H1 (cell line): ENCODE measurements around the gene JPH3. TPM values are rescaled to one million over a fixed set of nuclear protein-coding genes. Genes with fewer than 3 reads are reported as not detected.

Experiments used
- CTCF ChIA-PET: fragments of 300-600 bp; sonication (Branson Sonifier 250); formaldehyde crosslinking; loops from one replicate; lab custom pipeline; 2021; ENCODE audit not compliant: partially characterized antibody; lab: Charles Lee
- POLR2A ChIA-PET: fragments of 300-600 bp; sonication (Branson Sonifier 250); formaldehyde crosslinking; loops from one replicate; lab custom pipeline; 2021; ENCODE audit warnings: inconsistent platforms; ENCODE audit not compliant: partially characterized antibody; lab: Charles Lee
- DNase-seq, 2 experiments: peaks; one replicate each; pipeline versions ENCODE4 v3.0.0 to v3.0.0-alpha.2; 2010 to 2022; ENCODE audit warnings: low spot score in 2 of 2, low read depth in 1 of 2, mixed read lengths in 1 of 2
- FAIRE-seq: peaks from 2 replicates; lab custom pipeline; 2011; peaks lifted over from hg19 to GRCh38; lab: Jason Lieb, UNC
- H2AFZ ChIP-seq: 2 replicates; pipeline ENCODE4 v1.8.1; 2012; ENCODE audit warnings: low read length, inconsistent platforms
- H2AK5ac ChIP-seq: 2 replicates; pipeline ENCODE4 v1.6.1; 2013; ENCODE audit warnings: low read depth, low read length
- H2BK120ac ChIP-seq: replicated peaks from 2 replicates; pipeline ENCODE3; 2013; ENCODE audit warnings: low read depth, low read length, inconsistent platforms
- H2BK12ac ChIP-seq: 2 replicates; pipeline ENCODE4 v1.6.1; 2013; ENCODE audit warnings: low read depth, low read length
- H2BK15ac ChIP-seq: 2 replicates; pipeline ENCODE4 v1.6.1; 2013; ENCODE audit warnings: low read length
- H2BK20ac ChIP-seq: 2 replicates; pipeline ENCODE4 v1.6.1; 2013; ENCODE audit warnings: low read length
- H2BK5ac ChIP-seq: 2 replicates; pipeline ENCODE4 v1.6.1; 2013; ENCODE audit warnings: low read depth, low read length
- H3K14ac ChIP-seq: 2 replicates; pipeline ENCODE4 v1.6.1; 2013; ENCODE audit warnings: inconsistent platforms; ENCODE audit not compliant: insufficient read length
- H3K18ac ChIP-seq: 2 replicates; pipeline ENCODE4 v1.6.1; 2013; ENCODE audit warnings: low read length; ENCODE audit errors: extremely low read depth
- H3K23ac ChIP-seq: 2 replicates; pipeline ENCODE4 v1.6.1; 2013; ENCODE audit warnings: inconsistent platforms; ENCODE audit not compliant: insufficient read length
- H3K23me2 ChIP-seq: 2 replicates; pipeline ENCODE4 v1.6.1; 2013; ENCODE audit warnings: low read depth, low read length
- H3K27ac ChIP-seq: 2 replicates; pipeline ENCODE4 v1.6.1; 2011; ENCODE audit warnings: low read depth, low read length, inconsistent platforms
- H3K27me3 ChIP-seq, 4 experiments: replicated peaks in 1 of 4; 1 replicate in 1 of 4; 2 replicates in 3 of 4; pipeline versions ENCODE4 v1.6.1 to v1.8.1; 2011 to 2013; ENCODE audit warnings: low read length in 3 of 4, mild to moderate bottlenecking in 3 of 4, inconsistent platforms in 2 of 4, mixed read lengths in 2 of 4, moderate library complexity in 1 of 4; ENCODE audit not compliant: control insufficient read depth in 3 of 4, insufficient read depth in 3 of 4; ENCODE audit errors: extremely low read depth in 1 of 4
- H3K36me3 ChIP-seq, 4 experiments: 2 replicates each; pipeline versions ENCODE4 v1.6.1 to v1.8.1; 2011 to 2013; ENCODE audit warnings: mild to moderate bottlenecking in 4 of 4, low read length in 3 of 4, moderate library complexity in 2 of 4, control low read depth in 1 of 4, inconsistent platforms in 1 of 4; ENCODE audit not compliant: insufficient read depth in 4 of 4, control insufficient read depth in 2 of 4
- H3K4ac ChIP-seq: replicated peaks from 2 replicates; pipeline ENCODE3; 2013; ENCODE audit warnings: low read length, low read depth, mixed read lengths, inconsistent platforms; ENCODE audit not compliant: insufficient read length
- H3K4me1 ChIP-seq, 4 experiments: replicated peaks in 1 of 4; 1 replicate in 1 of 4; 2 replicates in 3 of 4; pipeline versions ENCODE4 v1.6.1 to v1.8.1; 2011 to 2013; ENCODE audit warnings: low read length in 3 of 4, inconsistent platforms in 2 of 4, mixed read lengths in 1 of 4; ENCODE audit not compliant: insufficient read depth in 4 of 4, control insufficient read depth in 3 of 4
- H3K4me2 ChIP-seq, 2 experiments: 2 replicates each; pipeline versions ENCODE4 v1.6.1 to v1.8.1; 2011 to 2013; ENCODE audit warnings: low read depth in 2 of 2, low read length in 2 of 2, control low read depth in 1 of 2, inconsistent platforms in 1 of 2, mild to moderate bottlenecking in 1 of 2; ENCODE audit not compliant: insufficient read depth in 1 of 2
- H3K4me3 ChIP-seq, 4 experiments: fragments of 200-600, 300-600 bp in 1 of 4; sonication (generic), shearing (Covaris generic), sonication (Bioruptor Twin) in 1 of 4; 2 replicates each; pipeline versions ENCODE4 v1.5.1 to v1.8.1; 2011 to 2016; ENCODE audit warnings: low read length in 4 of 4, low read depth in 3 of 4, control low read depth in 2 of 4, inconsistent platforms in 2 of 4, mild to moderate bottlenecking in 2 of 4, mixed read lengths in 1 of 4, moderate library complexity in 1 of 4; ENCODE audit not compliant: insufficient read depth in 2 of 4; ENCODE audit errors: extremely low read depth in 1 of 4
- H3K56ac ChIP-seq: replicated peaks from 2 replicates; pipeline ENCODE3; 2013; ENCODE audit warnings: low read depth, mild to moderate bottlenecking, mixed read lengths, low read length, inconsistent platforms; ENCODE audit not compliant: insufficient read length
- H3K79me1 ChIP-seq: 2 replicates; pipeline ENCODE4 v1.6.1; 2013; ENCODE audit warnings: low read depth, low read length, control low read depth
- H3K79me2 ChIP-seq, 2 experiments: 2 replicates each; pipeline versions ENCODE4 v1.6.1 to v1.8.1; 2012 to 2013; ENCODE audit warnings: low read length in 2 of 2, mild to moderate bottlenecking in 2 of 2, inconsistent platforms in 1 of 2; ENCODE audit not compliant: insufficient read depth in 2 of 2, control insufficient read depth in 1 of 2
- H3K9ac ChIP-seq, 4 experiments: replicated peaks in 1 of 4; 1 replicate in 1 of 4; 2 replicates in 3 of 4; pipeline versions ENCODE4 v1.6.1 to v1.8.1; 2011 to 2013; ENCODE audit warnings: low read depth in 3 of 4, low read length in 3 of 4, control low read depth in 2 of 4, mild to moderate bottlenecking in 2 of 4, moderate library complexity in 2 of 4, inconsistent platforms in 1 of 4; ENCODE audit errors: extremely low read depth in 1 of 4
- H3K9me3 ChIP-seq, 2 experiments: 2 replicates each; pipeline versions ENCODE4 v1.6.1 to v1.8.1; 2012 to 2013; ENCODE audit warnings: mild to moderate bottlenecking in 2 of 2, moderate library complexity in 2 of 2, control low read depth in 1 of 2, inconsistent platforms in 1 of 2, low read depth in 1 of 2, low read length in 1 of 2, mixed read lengths in 1 of 2; ENCODE audit not compliant: insufficient read depth in 2 of 2
- H4K20me1 ChIP-seq, 2 experiments: replicated peaks in 1 of 2; 2 replicates each; pipeline versions ENCODE3 to v1.8.1; 2011 to 2013; ENCODE audit warnings: inconsistent platforms in 2 of 2, low read length in 2 of 2, mild to moderate bottlenecking in 1 of 2; ENCODE audit not compliant: insufficient read depth in 2 of 2, control insufficient read depth in 1 of 2
- H4K5ac ChIP-seq: 2 replicates; pipeline ENCODE4 v1.6.1; 2013; ENCODE audit warnings: low read length, low read depth, mixed read lengths, inconsistent platforms; ENCODE audit not compliant: insufficient read length
- H4K8ac ChIP-seq: 2 replicates; pipeline ENCODE4 v1.8.0; 2013; ENCODE audit warnings: mild to moderate bottlenecking, moderate library complexity, low read length, inconsistent platforms; ENCODE audit not compliant: insufficient read depth; ENCODE audit errors: extremely low read depth
- H4K91ac ChIP-seq: replicated peaks from 2 replicates; pipeline ENCODE3; 2013; ENCODE audit warnings: low read length, mixed read lengths, inconsistent platforms; ENCODE audit not compliant: insufficient read length
- CBX5 ChIP-seq: fragments of 300-800, 300-1000 bp; sonication (generic); IDR thresholded peaks from 2 replicates; pipeline ENCODE4 v1.7.1; 2016; ENCODE audit warnings: antibody characterized with exemption, low read length, low read depth
- CEBPB ChIP-seq: IDR thresholded peaks from 2 replicates; pipeline ENCODE4 v1.6.1; 2012; ENCODE audit warnings: low read depth, low read length
- CHD1 ChIP-seq: IDR thresholded peaks from 2 replicates; pipeline ENCODE4 v1.6.1; 2012; ENCODE audit warnings: low read depth, low read length, improper control_type of control experiment
- CREB1 ChIP-seq: IDR thresholded peaks from 2 replicates; pipeline ENCODE4 v1.6.1; 2012; ENCODE audit warnings: inconsistent platforms
- EP300 ChIP-seq, 2 experiments: IDR thresholded peaks; 1 replicate in 1 of 2; 2 replicates in 1 of 2; pipeline ENCODE4 v1.6.1; 2011 to 2012; ENCODE audit warnings: low read depth in 2 of 2, low read length in 2 of 2, mild to moderate bottlenecking in 2 of 2, borderline replicate concordance in 1 of 2, inconsistent platforms in 1 of 2, moderate library complexity in 1 of 2
- MAFK ChIP-seq: IDR thresholded peaks from 2 replicates; pipeline ENCODE4 v1.6.1; 2012; ENCODE audit warnings: low read depth, mild to moderate bottlenecking, improper control_type of control experiment, low read length
- SRF ChIP-seq: IDR thresholded peaks from 2 replicates; pipeline ENCODE4 v1.6.1; 2011; ENCODE audit warnings: mild to moderate bottlenecking, low read depth, low read length, moderate library complexity
- WGBS, 2 experiments: shearing (Covaris generic) in 1 of 2; methylation state at CpG; one replicate each; pipeline versions ENCODE4 v1.1.6 to v1.1.7; 2013 to 2015; ENCODE audit warnings: low lambda C conversion rate in 2 of 2, mixed read lengths in 2 of 2, inconsistent platforms in 1 of 2, low coverage in 1 of 2, missing lambda C conversion rate in 1 of 2; ENCODE audit not compliant: insufficient replicate concordance in 2 of 2, insufficient coverage in 1 of 2, insufficient read length in 1 of 2; ENCODE audit errors: extremely low coverage in 1 of 2, missing lambda C conversion rate in 1 of 2; 5-methylcytosine and 5-hydroxymethylcytosine counted together
- polyA plus RNA-seq, 7 experiments: library from polyadenylated mRNA; depleted of rRNA in 3 of 7; stranded (reverse) in 5 of 7; unstranded in 2 of 7; fragments of >200 nt in 5 of 7; fragments of 200-250 nt in 2 of 7; gene quantifications; 1 replicate in 5 of 7; 2 replicates in 1 of 7; 4 replicates in 1 of 7; pipeline versions ENCODE4 v1.2.1 to v1.2.3, GENCODE V29; 2011 to 2013; ENCODE audit warnings: missing spikeins in 2 of 7, mixed read lengths in 2 of 7
- total RNA-seq: library from RNA; stranded (reverse); fragmentation: NEBNext Ultra II Directional; extraction: Animal tissue kit (Norgen Biotek cat#: 25700); gene quantifications from 2 replicates; pipeline ENCODE4 v1.2.1, GENCODE V29; 2021
- TF ChIP-seq, protein P1 (sequence below): IDR thresholded peaks from 2 replicates; pipeline ENCODE4 v1.6.1; 2011; ENCODE audit warnings: low read length, improper control_type of control experiment

JPH3 gene
- total and polyA plus RNA-seq, 2 of the 8 experiments (the other 6 are each of a cell fraction or from before 2014, with no cell fraction given) = 10.3 to 28.3 TPM

DNA sequence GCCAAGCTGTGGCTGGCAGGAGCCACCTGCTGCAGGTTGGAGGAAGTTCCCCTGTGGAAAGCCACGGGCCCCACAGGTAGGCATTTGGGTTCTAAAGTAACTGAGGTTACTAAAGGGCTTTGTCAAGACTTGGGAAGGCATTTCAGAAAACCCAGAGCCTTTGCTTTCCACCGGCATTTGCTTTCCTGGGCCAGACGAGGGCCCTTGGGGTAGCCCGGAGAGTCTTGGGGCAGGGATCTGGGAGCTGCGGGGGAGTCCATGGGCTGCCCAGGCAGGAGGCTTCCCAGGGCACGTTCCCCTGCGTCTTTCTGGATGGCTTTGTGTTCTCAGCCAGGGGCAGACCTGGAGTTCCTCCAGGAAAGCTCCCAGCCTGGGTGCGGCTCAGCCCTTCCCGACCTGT lies 43.5 kb downstream of the JPH3 start:
- Histone ChIP-seq H4K5ac (no peak overlapping the region), H4K20me1 (peaks cover 0 to 7% of the 10 kb centered on the region in 2 experiments), H3K79me2 (no peaks in the 10 kb centered on the region; a peak in 1 of 4 replicates), H2BK5ac (no peak overlapping the region), H3K27me3 (no peaks in the 10 kb centered on the region), H2BK12ac (no peak overlapping the region), H3K79me1 (peaks cover 10% of the 10 kb centered on the region), H3K4me2 (no peak overlapping the region), H4K91ac (no peak overlapping the region), H3K4me1 (0 out of 7 replicates have a peak, but pooled peaks cover 0 to 2% (median 0%) of the 10 kb centered on the region in 4 experiments), H3K9ac (no peak overlapping the region), H3K27ac (no peak overlapping the region), H3K36me3 (peaks cover 0 to 9% (median 3%) of the 10 kb centered on the region in 4 experiments; a peak in 3 of 8 replicates), H4K8ac (no peak overlapping the region), H2BK20ac (no peak overlapping the region), H2AFZ (no peak overlapping the region), H3K4me3 (no peak overlapping the region), H2AK5ac (no peak overlapping the region), H3K18ac (no peak overlapping the region), H3K9me3 (peaks cover 0 to 3% of the 10 kb centered on the region in 2 experiments; a peak in 1 of 4 replicates), H3K4ac (no peak overlapping the region), H3K56ac (no peak overlapping the region), H2BK120ac (no peak overlapping the region), H2BK15ac (no peak overlapping the region), H3K14ac (no peak overlapping the region), H3K23me2 (no peaks in the 10 kb centered on the region), H3K23ac (no peak overlapping the region)
- 91% methylated on average over 7 of the region's 9 CpGs; no CpG with 5 or more reads in 1 of the 2 experiments for WGBS, 2 experiments
- ChIA-PET POLR2A (interaction anchor here (1.5 kb wide), 1 partner anchor 46 kb away, joined by 3 read pairs; no protein-coding TSS in a partner anchor), CTCF (interaction anchor here (1.4 to 5.6 kb wide), 7 partner anchors 10 to 229 kb away, joined by 3 to 41 read pairs (median 7); no protein-coding TSS in a partner anchor)
- DNase-seq = no peak
- FAIRE-seq = no peak
- no peak for TF ChIP-seq CEBPB
- no peak for TF ChIP-seq CHD1
- no peak for TF ChIP-seq EP300 (IDR thresholded peaks at IDR 0.05; ENCODE audit: borderline replicate concordance in 1 of 2, low read depth in 2 of 2, low read length in 2 of 2)
- no peak for TF ChIP-seq MAFK
- TF ChIP-seq, protein P1, sequence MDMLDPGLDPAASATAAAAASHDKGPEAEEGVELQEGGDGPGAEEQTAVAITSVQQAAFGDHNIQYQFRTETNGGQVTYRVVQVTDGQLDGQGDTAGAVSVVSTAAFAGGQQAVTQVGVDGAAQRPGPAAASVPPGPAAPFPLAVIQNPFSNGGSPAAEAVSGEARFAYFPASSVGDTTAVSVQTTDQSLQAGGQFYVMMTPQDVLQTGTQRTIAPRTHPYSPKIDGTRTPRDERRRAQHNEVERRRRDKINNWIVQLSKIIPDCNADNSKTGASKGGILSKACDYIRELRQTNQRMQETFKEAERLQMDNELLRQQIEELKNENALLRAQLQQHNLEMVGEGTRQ = no peak
- no peak for TF ChIP-seq SRF
- no peak for TF ChIP-seq CREB1
- TF ChIP-seq CBX5 = no peak
